Activated effector memory CD4-positive, alpha-beta T cell treated with anti-CD3 and anti-CD28 coated beads, Interleukin-2, amount 50 U/mL, for 16 hours (primary cell): Measurements from ENCODE around the gene OR11L1.

Source experiments
- DNase-seq: peaks from one replicate; pipeline ENCODE4 v3.0.0-alpha.2; 2020

OR11L1 gene, protein sequence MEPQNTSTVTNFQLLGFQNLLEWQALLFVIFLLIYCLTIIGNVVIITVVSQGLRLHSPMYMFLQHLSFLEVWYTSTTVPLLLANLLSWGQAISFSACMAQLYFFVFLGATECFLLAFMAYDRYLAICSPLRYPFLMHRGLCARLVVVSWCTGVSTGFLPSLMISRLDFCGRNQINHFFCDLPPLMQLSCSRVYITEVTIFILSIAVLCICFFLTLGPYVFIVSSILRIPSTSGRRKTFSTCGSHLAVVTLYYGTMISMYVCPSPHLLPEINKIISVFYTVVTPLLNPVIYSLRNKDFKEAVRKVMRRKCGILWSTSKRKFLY

DNA sequence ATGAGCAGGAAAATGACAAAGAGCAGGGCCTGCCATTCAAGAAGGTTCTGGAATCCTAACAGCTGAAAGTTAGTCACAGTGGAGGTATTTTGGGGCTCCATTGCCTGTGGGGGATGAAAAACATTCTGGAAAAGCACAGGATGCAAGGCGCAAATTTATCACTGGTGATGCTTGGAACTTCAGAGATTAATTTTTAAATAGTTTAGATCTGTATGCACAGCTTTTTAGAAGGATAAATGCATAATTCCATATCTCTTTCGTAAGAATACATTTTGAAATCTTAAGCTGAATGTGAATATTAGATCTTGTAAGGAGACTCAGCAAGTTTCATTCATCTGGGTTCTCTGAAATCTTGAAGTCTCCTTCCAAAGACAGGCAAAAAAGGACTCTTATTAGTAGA, at the start of gene OR11L1:
TSS of gene OR11L1 (minus strand) at position 101 of the 400 bp plus-strand sequence. CDS start at position 101, 0 bp downstream.
- DNase-seq = no peak

DNA sequence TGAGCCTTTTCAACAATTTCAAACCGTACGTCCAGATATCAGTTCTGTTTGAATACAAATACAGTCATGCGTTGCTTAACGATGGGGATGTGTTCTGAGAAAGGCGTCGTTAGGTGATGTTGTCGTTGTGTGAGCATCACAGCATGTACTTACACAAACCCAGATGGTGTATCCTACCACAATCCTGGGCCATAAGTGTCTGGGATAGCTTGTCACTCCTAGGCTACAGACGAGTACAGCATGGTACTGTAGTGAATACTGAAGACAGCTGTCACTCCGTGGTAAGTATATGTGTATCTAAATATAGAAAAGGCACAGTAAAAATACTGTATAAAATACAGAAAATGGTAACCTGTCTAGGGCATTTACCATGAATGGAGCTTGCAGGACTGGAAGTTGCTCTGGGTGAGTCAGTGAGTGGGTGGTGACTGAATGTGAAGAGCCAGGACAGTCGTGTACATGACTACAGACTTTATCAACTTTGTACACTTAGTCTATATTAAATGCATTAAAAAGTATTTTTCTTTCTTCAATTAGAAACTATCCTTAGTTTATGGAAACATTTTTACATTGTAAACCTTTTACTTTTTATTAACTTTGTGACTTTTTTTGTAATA, 43.2 kb upstream of the OR11L1 start:
- DNase-seq = no peak

DNA sequence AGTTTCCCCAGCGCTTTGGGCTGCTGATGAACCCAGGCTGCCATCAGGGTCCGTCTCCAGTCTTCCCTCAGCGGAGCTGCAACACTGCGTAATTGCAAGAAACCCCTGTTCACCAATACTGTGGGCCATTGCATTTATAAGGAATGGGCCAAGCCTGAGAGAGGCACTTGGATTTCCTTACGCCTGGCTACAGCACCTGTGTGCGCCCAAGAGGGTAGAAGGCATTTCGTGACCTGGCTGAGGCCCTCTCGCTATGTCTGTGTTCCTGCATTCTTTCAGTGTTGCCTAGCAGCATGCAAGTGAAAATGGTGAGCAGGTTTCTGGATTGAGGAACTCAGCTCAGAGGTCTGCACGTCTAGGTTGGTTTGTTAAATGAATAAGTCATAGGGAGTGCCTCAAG, 41.6 kb upstream of the OR11L1 start:
- no peak for DNase-seq

DNA sequence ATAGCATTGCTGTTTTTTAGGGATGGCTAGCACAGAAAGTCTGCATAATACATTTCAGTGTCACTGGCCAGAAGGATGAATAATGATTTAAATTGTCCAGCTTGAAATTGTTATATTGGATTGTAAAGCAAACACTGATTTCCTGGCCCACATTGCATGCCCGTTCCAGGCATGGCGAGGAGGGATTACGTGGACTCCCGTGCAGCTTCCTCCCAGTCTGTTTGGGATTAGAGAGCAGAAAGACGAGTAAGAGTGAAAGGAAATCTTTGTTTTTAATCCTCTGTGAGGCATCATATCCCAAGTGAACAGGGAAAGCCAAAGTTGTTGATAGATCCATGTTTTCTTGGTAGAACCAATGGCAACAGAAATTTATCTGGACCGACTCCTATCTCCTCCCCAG, 23.7 kb upstream of the OR11L1 start:
- DNase-seq = no peak

DNA sequence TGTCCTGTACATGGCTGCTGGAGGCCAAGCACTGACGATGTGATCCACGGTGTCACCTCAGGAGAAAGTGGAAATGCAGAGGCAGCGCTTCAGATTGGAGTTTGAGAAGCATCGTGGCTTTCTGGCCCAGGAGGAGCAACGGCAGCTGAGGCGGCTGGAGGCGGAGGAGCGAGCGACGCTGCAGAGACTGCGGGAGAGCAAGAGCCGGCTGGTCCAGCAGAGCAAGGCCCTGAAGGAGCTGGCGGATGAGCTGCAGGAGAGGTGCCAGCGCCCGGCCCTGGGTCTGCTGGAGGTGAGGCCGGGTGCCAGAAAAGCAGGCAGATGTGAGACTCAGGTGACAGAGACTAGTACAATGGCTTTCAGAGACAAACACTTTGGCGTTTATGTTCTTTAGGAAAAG, 22.9 kb upstream of the OR11L1 start:
- no peak for DNase-seq

DNA sequence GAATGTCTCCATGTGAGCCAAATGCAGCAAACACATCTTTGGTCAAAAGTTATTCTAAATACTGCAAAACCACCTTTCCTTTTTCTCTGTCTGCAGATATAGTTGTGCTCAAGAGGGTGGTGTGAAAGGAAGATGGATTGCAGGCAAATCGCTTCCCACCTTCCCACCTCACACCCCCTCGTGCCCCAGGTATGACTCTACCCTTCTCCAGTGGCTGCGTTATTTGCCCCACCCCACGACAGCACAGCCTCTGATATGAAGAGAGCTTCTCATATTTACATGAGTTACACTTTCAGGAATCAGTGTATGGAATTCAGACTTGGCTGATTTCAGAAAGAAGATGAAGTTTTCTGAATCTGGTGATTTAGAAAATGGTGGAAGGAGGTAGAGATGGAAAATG, 21.1 kb upstream of the OR11L1 start:
- DNase-seq = no peak

DNA sequence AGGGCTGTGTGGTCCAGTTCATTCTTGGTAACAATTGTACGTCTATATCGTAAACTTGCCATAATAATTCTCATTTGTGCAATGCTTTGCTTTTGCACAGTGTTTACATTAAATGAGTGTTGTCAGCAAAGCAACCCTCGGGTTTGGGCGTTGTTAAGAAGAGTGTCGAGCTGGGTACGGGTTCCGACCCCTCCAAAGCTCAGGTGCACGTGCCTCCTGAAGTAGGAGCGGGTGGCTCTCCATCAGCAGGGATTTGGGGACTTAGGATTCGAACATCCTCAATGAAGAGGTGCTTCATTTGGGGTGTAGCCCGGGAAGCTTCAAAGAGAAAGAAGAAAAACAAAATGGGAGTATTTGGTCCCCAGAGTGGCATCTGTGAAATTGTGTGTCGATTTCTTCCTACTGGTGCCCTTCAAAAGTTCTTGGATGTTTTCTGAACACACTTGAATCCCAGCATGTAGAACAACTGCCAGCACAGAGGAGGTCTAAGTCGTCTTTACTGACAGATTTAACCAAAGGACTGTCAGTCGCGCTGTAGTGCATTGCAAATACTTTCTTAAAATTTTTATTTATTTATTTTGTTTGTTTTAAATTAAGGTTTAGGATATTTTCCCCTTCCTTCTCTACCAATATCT, 16.4 kb upstream of the OR11L1 start:
- no peak for DNase-seq

DNA sequence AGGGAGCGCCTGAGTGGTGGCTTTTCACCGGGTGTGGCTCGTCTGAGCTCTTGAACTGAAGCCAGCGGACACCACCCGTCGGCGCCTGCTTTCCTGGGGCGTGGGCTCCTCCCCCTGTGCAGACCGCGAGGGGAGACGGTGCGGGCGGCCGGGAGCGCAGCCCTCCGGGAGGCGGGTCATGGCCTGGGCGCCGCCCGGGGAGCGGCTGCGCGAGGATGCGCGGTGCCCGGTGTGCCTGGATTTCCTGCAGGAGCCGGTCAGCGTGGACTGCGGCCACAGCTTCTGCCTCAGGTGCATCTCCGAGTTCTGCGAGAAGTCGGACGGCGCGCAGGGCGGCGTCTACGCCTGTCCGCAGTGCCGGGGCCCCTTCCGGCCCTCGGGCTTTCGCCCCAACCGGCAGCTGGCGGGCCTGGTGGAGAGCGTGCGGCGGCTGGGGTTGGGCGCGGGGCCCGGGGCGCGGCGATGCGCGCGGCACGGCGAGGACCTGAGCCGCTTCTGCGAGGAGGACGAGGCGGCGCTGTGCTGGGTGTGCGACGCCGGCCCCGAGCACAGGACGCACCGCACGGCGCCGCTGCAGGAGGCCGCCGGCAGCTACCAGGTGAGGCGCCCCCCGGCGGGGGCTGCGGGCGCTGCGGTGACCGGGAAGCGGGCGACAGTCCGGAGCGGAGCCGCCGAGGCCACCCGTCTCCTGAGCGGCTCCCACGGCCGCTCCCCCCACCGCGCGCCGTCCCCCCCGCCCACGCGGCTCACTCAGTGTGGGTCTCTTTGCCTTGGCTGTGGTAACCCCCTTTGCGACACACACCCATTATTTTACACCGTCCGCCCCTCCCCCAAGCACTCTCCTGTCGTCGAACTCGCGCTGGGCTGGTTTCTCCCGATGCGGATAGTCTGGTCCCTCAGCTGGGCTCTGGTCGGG, 15.6 kb upstream of the OR11L1 start, which contains the start of gene TRIM58:
TSS of gene TRIM58 (plus strand) at position 119 of the 916 bp plus-strand sequence. CDS start at position 179, 60 bp downstream.
- no peak for DNase-seq

DNA sequence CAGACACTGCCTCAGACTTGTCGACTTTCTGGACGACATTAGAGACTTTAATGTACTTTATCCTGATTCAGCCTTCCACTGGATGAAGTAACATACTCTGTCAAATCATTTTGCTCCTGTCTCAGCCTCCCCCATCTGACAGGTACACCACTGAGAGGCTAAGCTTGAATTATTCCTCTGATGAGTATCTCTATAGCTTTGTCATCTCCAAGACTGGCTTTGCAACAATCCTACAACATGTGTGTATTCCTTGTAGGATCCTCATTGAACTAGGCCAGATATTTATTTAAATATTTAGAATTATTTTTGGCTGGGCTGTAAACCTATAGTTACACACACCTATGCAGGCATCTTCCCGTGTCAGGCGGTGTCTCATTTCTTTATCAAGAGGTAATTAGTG, 14.2 kb upstream of the OR11L1 start:
- no peak for DNase-seq

DNA sequence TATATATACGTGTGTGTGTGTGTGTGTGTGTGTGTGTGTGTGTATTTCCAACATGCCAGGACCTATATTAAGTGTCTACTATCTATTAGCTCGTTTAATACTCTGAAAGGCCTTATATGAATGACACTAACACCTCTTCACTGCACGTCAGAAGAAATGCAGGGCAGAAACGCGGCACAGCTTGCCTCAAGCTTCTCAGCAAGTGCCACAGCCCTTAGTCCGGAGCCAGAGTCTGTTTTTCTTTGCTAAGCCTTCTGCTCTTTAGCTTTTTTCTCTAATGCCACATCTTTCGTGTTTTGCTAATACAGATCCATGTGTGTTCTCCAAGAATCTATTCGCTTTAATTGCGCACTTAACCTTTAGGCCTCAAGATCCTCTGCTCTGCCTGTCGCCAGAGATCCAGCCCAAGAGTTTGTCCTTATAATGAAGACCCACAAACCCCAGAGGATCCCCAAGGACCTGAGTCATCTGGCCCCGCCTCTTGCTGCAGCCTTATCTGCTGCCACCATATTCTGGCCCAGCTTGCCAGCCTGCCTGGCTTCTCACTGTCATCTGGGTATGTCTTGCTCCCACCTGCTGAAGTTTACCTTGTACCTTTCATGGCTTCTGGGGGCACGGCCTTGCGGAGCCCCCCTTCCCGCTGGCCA, 13.3 kb upstream of the OR11L1 start:
- DNase-seq = no peak

DNA sequence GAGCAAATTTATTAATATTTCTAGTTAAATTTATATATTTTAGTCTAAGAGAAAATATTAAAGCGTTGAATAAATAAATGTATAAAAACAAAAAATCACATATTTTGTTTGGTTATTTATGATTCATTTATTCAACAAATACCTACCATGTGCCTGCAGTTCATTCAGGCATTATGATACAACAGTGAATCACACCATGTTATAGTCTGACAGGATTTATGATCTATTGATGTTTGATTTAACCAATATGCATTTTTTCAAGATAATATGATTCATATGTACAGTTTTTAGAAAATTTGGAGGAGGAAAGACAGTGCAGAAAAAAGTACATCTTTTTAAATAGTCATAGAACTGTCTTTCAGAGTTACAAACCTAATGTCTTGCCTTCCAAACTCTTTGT, 7.9 kb upstream of the OR11L1 start:
- DNase-seq = no peak

DNA sequence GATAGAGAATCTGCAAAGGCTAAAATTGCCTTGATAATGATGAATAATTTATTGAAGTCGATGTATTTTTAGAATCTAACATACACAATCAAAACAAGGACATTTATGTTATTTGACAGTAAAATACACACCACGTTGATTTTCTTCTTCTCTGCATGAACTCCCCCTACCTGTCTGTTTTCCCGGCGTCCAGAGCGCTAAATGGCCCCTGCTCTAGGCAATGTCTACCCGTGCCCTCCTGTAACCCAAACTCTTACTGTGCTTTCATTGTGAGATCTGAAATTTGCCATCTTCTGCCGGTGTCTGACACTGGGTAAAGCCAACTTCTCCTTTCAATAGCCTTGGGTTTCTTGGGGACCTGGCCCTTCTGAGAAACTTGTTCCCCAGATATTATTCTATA, 6.7 kb upstream of the OR11L1 start:
- no peak for DNase-seq

DNA sequence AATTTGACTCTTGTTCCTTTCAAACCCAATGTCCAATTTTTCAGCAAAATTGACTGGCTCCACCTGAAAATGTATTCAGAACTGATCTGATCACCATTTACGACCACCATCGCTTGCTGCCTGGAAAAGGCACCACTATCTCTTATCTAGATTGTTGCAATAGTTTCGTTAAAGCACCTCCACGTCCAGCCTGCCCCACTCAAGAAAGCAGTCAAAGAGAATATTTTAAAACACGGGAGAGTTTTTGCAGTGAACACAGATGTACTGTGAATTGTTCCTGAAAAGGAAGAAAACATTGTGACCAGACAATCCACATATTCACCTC, 4.0 kb upstream of the OR11L1 start:
- DNase-seq = no peak

DNA sequence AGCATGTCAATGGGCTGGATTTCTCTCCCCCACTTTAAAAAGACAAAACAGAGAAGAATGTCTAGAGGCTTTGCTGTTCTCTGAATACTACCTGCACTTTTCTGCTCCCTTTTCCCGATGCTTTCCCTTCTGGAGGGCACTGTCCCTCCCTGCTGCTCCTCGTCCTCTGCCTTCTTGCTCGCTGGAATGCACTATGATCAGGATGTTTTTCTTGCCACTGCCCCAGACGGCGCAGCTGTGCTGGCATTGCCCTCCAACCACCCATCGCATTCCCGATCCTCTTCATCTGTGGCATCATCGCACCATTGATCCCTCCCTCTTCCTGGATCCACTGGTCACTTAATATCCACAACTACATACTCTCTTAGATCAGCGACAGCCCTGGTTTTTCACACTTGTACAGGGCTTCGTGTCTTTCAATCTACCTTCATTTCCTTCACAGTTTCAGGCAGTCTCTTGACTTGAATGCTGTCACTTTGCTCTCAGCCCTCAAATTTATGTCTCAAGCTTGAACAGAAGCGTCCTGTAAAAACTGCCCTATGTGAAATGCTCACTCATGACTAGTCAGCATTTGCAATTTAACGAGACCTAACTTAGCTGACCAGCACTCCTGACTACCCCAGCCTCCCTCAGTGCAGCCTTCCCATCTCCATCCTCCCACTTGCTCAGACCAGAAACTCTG, 3.5 kb upstream of the OR11L1 start:
- no peak for DNase-seq

DNA sequence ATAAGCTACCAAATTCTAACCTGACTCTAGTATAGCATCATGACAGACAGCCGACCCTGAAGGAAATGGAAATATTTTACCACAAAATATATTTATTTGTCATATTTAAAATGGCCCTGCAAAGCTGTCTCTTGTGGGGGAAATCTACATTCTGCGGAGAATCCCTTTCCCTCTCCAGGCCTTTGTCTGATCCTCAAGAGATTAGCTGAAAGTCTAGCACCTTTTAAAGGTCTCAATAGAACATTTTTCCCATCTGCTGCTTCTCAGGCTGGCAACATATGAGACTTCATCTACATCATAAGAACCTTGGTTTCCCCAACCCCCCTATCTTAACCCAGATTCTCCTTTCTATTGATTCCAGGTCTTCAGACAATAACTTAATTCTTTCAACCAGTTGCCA, 1.7 kb upstream of the OR11L1 start:
- no peak for DNase-seq

DNA sequence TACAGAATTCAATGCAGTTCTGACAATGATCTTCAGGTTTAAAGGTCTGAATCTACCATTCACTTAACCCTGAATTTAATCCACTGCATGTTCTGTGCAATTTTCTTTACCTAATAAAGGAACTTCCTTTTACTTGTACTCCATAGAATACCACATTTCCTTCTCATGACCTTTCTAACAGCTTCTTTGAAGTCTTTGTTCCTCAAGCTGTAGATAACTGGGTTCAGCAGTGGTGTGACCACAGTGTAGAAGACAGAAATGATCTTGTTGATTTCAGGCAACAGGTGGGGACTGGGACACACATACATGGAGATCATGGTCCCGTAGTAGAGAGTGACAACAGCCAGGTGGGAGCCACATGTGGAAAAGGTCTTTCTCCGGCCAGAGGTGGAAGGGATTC, 878 bp downstream of the OR11L1 start:
- no peak for DNase-seq

DNA sequence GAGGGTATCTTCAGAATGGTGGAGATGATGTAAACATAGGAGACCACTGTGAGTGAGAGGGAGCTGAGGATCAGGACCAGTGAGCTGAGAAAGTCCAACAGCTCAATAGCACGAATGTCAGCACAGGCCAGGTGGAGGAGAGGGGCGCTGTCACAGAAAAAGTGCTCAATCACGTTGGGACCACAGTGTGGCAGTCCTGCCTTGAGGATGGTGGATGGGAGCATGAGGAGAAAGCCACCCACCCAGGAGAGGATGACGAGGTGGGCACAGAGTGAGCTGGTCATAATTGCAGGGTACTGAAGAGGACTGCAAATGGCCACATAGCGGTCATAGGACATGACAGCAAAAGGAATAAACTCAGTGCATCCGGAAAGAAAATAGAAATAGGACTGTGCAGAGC, 8.1 kb downstream of the OR11L1 start:
- DNase-seq = no peak

DNA sequence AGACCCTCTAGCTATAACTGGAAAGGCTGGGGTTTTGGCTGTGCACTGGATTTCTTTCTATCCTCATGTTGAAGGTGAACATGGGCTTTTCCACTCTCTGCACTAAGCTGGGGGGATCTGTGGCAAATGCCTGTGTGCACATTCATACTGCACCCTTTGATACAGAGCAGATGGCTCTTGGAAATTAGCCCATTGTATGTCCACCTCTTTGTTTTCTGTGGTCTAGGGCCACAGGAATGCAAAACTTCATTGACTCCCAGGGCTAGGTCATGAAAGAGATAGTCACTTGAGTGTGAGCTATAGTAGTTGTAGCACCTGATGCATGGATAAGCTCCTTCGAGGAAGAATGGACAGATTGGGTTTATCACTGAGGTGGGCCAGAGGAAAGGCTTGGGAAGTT, 12.0 kb downstream of the OR11L1 start:
- DNase-seq = no peak

DNA sequence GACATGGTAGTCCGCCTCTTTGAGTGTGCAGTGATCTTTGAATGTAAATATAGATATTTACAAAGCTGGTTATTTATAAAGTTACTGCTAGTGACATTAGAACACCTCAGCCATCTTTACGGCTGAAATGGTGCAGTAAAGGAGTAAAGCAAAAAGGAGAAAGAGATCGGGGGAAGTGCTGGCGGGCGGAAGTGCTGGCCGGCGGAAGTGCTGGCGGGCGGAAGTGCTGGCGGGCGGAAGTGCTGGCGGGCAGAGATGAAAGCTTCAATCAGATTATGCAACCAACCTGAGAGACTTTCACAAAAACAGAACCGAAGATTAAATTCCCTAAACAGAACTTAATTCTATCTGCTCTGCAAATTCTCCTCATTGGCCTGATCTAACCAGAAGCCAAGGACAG, 16.3 kb downstream of the OR11L1 start:
- DNase-seq = no peak

DNA sequence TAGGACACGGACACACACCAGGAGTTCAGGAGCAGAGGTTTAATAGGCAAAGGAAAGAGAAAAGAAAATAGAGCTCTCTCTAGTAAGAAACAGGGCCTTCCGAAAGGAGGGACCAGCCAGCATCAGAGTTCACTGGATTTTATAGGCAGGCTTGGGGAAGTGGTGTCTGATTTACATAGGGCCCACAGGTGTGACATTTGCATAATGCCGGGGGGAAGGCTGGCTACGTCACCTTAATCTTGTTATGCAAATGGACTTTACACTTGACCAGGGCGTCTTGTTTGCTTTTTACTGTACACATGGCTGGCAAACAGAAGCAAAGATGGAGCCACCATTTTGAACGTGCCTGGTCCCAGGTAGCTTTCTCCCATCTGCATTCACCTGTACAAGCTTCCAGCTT, 17.7 kb downstream of the OR11L1 start, which contains the start of gene OR14A16:
TSS of gene OR14A16 (minus strand) at position 97 of the 400 bp plus-strand sequence. CDS start 8,390 bp downstream, outside the sequence.
- no peak for DNase-seq

DNA sequence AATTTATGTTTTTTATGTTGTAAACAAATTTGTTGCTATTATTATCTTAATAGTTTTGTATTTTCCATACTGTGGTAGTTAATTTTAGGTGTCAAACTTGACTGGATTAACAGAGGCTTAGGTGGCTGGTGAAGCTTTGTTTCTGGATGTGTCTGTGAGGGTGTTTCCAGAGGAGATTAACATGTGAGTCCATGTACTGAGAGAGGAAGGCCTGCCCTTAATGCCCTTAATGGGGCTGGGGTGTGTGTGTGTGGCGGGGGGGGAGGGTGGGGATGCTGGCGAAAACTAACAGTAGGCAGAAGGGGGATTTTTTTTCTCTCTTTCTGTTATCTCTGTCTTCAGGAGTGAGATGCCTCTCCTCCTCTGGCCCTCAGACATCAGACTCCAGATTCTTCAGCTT, 19.6 kb downstream of the OR11L1 start:
- DNase-seq = no peak

DNA sequence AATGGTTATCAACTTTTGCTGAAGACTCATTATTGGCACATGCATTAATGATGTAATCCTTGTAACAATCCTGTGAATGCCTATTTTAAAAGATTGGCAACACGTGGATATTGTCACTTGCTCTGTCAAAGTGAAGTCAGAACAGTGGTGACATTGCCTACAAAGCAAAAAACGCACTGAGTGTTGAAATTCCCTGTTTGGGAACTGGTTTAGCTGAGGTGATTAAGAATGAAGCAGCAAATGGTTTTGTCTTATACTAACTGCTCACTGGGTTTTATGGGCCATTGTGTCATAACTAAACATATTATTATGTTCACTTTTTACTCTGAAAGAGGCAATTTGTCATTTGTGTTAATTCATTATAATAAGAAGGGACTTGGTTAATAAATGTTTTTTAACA, 29.1 kb downstream of the OR11L1 start:
- no peak for DNase-seq
